Measurements from ENCODE around the gene ZNF830.

DNA sequence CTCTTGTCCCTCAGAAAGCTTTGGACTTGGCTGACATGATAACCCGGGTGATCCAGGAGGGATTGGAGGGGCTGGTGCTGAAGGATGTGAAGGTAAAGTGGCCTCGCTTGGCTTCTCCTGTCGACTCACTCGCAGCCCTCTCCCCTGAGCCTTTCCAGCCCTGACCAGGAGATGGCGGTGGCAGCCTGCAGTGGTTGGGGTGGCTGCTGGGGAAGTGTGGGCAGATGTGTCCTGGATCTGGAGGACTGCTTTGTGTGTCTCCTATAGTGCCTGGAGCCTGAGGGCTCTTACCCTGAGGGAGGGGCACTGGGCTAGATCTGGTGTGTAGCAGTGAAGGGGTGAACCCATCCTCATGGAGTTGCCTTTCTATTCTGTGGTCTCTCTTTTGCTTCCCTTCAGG, 36.9 kb downstream of the ZNF830 start:
- TF ChIP-seq, protein P1, sequence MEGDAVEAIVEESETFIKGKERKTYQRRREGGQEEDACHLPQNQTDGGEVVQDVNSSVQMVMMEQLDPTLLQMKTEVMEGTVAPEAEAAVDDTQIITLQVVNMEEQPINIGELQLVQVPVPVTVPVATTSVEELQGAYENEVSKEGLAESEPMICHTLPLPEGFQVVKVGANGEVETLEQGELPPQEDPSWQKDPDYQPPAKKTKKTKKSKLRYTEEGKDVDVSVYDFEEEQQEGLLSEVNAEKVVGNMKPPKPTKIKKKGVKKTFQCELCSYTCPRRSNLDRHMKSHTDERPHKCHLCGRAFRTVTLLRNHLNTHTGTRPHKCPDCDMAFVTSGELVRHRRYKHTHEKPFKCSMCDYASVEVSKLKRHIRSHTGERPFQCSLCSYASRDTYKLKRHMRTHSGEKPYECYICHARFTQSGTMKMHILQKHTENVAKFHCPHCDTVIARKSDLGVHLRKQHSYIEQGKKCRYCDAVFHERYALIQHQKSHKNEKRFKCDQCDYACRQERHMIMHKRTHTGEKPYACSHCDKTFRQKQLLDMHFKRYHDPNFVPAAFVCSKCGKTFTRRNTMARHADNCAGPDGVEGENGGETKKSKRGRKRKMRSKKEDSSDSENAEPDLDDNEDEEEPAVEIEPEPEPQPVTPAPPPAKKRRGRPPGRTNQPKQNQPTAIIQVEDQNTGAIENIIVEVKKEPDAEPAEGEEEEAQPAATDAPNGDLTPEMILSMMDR (IDR thresholded peaks at IDR 0.05; ENCODE audit: insufficient read depth, low read depth, low read length): peak; percentile 75
- TF ChIP-seq EZH2 (IDR thresholded peaks at IDR 0.05; ENCODE audit: insufficient read depth, low read length): no peak

Measured in astrocyte (in vitro differentiated cells and primary cell).